NCI-H2107 (cell line): ENCODE data around the gene ITGB3.
A peak's percentile ranks its signal among the peaks of the same experiment; 100 is the strongest.
"Not testable (repeated sequence)": the region's sequence is repeated elsewhere in the genome, so short reads cannot be mapped to it uniquely, and the experiment has no call there.

Experiments
- DNase-seq: peaks from one replicate; lab custom pipeline; 2025; lab: John Stamatoyannopoulos, UW

The ITGB3 gene

DNA sequence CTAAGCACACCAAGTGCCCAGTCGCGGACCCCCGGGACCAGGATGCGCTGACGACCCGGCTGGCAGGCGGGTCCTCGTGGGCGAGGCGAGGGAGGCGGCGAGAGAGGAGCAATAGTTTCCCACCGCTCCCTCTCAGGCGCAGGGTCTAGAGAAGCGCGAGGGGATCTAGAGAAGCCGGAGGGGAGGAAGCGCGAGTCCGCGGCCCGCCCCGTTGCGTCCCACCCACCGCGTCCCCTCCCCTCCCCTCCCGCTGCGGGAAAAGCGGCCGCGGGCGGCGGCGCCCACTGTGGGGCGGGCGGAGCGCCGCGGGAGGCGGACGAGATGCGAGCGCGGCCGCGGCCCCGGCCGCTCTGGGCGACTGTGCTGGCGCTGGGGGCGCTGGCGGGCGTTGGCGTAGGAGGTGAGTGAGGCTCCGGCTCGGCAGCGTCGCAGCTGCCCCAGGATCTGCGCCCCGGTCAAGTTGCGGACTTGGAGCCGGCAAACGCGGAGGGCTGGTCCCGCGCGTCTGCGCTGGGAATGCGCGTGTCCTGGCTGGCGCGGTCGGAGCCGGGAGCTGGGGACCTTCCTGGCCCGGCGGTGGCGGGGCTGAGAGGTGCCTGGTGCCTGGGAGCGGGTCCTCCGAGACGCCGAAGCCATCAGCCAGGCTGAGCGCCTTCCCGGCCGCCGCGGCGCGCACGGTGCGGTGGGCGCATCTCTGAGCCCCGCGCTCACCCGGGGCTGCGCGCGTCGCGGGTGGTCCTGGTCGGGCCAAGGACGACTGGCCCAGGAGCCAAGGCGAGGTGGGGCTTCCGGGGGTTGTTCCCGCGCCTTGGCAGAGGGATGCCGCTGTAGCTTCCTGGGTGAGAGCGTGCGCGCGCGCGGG, at the start of gene ITGB3:
Gene ITGB3, plus strand, starts transcription at position 287 of the 862 bp plus-strand sequence. Its CDS starts 35 bp downstream, at position 322.
- DNase-seq: peak; percentile 36

- DNase-seq: no peak
Observed at GRCh38 chr17:47203984-47204721, 49.5 kb upstream of the ITGB3 start.

DNA sequence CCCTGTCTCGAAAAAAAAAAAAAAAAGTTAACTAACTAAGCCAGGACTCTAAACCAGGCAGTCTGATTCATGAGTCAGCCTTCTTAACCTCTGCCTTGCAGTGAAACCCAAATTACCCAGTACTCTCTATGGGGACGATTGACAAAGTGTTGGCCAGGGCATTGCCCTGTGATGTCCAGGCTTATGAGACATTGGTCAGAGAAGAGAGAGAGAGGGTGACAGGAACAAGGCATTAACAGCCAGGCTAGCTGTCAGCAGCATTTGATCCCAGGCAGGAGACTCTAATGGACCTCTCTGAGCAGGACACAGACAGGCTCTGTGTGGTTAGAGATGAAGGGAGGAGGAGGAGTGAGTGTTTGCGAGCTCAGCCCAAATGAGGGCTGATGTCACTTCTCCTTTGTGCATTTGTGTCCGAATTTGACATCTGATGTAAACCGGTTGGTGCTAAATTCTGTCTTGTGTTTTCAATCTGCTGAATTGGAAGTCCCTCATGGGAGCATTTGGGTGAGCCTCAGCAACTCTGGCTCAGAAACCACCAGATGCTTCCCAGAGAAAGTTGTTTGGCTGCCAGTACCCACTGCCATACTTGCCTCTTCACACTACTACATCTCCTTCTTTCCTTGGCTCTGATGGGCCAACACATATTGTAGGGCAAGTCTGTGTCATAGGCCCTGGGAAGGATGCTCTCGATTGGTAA, 48.8 kb upstream of the ITGB3 start:
- DNase-seq: no peak

GRCh38 chr17:47205419-47205963, 48.1 kb upstream of the ITGB3 start:
- DNase-seq: peak; percentile 72

GRCh38 chr17:47207143-47208067, 46.2 kb upstream of the ITGB3 start:
- DNase-seq: no peak

GRCh38 chr17:47208744-47209488, 44.7 kb upstream of the ITGB3 start, which contains the start of gene MYL4:
MYL4 (plus strand) TSS chr17:47209348; CDS start chr17:47209423, 75 bp downstream.
- DNase-seq: no peak

DNA sequence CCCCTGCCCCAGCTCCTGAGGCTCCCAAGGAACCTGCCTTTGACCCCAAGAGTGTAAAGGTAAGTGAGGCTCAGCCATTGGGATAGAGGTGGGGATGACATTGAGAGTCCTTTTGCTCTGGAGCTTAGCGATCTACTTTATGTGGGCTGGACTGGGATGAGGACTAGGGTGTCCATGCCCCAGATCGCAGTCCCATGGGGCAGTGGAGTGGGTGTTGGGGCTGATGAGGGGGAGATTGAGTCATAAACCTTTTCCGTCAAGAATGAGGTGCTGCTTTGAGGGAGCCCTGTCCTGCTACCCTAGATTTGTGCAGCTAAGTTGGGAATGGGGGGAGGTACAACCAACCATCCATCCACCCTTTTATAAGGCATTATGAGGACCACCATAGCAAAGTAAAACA, 44.1 kb upstream of the ITGB3 start:
- DNase-seq: no peak

DNA sequence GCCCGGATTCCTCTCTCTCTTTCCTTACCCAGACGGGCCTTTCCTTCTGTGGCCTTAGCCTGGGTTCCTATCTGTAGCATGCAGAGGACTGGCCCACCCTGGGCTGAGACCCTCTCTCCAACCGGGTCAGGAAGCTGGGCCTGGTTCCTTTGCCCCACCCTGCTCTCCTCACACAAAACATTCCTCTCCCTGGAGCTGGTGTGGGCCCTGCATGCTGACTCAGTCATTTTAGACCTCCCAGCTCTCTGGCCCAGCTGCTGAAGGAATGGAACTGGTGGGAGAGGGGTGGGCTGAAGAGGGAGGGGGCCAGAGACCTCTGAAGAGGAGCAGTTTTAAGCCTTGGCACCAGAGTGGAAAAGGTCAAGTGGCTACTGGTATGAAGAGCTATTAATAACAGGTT, 43.5 kb upstream of the ITGB3 start:
- no peak for DNase-seq

DNA sequence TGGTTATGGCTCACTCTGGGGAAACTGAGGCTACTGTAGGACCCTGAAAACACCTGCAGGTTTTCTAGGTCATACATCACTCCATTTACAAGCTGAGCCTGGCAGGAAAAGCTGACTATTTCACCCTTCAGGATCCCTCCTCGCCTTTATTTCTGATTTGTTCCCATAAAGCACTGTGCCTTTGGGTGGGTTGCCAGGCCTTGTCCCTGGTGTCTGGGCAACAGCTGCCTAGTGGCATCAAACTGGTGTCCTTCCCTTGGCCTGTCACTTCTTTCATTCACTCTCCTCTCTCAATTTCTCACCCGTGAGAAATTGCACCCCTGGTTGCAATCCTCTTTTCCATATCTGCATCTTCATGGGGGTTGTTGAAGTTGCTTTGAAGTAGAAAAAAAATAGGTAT, 42.8 kb upstream of the ITGB3 start:
- no peak for DNase-seq

DNA sequence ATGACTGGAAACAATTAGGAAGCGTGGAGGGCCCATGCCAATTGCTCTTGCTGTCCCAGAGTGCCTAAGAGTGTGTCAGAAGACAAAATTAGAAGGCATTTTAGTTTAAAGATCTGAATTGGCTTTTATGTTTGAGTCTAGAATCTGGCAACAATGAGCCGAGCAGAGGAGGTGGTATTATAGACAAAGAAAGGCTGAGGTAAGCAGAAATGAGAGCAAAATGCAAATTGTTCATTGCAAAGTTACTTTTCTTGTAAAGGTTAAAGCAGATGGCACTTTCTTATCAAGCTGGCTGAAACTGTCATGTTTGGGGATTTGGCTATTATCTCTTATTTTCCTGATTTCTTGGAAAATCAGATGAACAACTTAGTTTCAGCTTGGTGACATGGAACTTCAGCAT, 41.2 kb upstream of the ITGB3 start:
- DNase-seq: no peak

- DNase-seq: no peak
Observed at GRCh38 chr17:47213540-47213939, 40.1 kb upstream of the ITGB3 start.

DNA sequence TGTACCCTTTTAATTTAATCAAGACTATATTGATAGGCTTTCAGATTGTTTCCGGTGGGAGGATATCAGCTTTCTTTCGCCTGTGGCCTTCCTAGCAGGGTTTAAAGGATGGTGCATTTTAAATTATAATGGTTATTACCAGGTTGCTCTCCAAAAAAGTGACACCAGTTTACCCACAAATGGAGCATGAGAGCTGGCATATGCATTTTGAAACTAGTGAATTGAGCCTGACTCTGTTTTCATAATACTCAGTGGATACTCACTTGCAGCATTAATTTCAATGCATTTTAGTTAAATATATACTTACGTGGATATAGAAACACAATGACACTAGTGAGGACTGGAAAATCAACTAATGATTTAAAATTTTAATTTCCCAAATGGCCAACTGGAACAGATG, 38.7 kb upstream of the ITGB3 start:
- no peak for DNase-seq

DNA sequence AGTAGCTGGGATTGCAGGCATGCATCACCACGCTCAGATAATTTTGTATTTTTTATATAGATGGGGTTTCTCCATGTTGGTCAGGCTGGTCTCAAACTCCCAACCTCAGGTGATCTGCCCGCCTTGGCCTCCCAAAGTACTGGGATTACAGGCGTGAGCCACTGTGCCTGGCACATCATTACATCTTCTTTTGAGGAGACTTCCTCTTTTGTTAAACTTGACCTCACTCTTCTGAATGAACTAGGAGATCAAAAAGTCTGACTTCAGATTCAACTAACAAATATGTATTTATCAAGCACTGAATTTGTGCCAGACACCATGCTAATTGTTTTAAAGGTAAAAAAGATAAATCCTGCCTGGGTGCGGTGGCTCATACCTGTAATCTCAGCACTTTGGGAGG, 36.8 kb upstream of the ITGB3 start:
- not testable (repeated sequence) for DNase-seq

- DNase-seq: not testable (repeated sequence)
Observed at GRCh38 chr17:47217279-47217678, 36.3 kb upstream of the ITGB3 start.

GRCh38 chr17:47218896-47219430, 34.7 kb upstream of the ITGB3 start:
- no peak for DNase-seq

DNA sequence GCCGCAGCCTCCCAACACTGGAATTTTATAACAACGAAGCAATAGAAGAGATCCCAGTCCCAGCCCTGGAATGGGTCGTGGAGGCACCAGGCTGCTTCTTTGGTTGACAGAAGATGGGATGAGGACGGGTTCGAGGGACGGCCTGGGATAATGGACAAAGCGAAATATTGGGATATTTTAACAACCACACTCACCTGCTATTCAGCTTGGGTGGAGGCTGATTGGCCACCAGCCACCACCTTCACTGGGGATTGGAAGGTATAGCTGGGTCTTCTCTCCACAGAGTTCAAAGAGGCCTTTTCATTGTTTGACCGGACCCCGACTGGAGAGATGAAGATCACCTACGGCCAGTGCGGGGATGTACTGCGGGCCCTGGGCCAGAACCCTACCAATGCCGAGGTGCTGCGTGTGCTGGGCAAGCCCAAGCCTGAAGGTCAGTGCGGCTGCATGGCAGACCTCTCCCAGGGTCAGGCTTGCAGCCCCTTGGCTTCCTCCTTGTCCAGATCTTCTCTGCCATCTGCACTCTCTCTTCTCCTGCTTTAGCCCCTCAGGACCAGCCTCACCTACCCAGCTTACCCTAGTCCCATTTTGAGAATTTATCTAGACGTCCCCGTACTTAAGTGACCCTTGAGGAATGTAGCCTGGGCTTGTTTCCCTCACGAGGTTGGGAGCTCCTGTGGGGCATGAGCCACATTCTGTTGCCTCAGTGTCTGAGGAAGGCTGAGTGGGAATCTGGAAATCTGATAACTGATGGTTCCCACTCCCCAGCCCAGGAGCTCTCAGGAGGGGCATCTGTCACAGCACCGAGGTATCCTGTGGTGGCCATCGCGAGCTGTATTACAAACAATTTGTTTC, 33.8 kb upstream of the ITGB3 start:
- DNase-seq: no peak

DNA sequence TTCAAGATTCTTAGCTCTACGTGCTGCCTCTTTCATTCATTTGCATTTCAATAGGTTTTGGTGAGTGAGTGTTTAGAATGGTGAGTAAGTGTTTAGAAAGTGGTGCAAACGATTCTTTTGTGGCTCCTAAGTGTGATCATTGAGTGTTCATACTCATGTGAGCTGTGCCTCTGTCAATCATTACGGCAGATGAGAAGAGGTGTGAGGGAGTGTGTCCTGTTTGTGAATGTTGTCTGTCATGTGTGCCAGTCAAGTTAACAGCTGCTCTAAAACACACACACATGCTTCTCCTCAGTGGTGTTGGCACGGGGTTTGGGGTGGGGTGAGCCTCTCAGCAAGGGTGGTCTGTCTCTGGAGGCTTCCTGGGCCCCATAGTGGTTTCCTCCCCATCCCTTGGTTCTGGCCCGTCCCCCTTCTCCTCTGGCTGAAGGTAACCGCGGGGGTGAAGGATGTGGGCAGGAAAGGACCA, 33.1 kb upstream of the ITGB3 start:
- DNase-seq: no peak

GRCh38 chr17:47221154-47221553, 32.5 kb upstream of the ITGB3 start:
- no peak for DNase-seq

DNA sequence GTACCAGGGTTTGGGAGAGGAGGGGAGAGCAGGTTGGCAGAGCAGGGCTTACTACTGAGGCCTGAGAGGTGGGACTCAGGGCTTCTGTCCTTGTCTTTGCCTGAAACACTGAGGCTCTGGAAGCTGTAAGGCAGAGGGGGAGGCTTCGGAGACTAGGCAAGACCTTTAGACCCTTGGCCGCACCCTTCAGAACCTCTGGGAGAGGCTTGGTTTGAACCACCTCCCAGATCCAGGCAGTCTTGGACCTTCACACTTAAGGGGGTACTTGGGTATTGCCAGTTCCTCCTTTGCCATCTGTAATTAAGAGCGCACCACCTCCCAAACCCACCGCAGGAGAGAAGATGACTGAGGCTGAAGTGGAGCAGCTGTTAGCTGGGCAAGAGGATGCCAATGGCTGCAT, 31.6 kb upstream of the ITGB3 start:
- no peak for DNase-seq
